Thyroid gland (tissue), 4 donors: ENCODE data around the gene OTOA.

Experiments used
- POLR2A ChIP-seq, 2 donors: fragments of 450-650 bp; IDR thresholded peaks; one replicate each; pipeline ENCODE4 v1.6.1; 2017; ENCODE audit warnings: antibody characterized with exemption in 2 of 2, mild to moderate bottlenecking in 2 of 2, moderate library complexity in 1 of 2
- TF ChIP-seq, protein P1 (sequence below), 6 experiments: fragments of 200-600 bp in 3 of 6; fragments of 450-650 bp in 3 of 6; sonication (generic) in 3 of 6; IDR thresholded peaks; one replicate each; pipeline ENCODE4 v1.5.1; 2016 to 2019; ENCODE audit warnings: antibody characterized with exemption in 6 of 6, mild to moderate bottlenecking in 2 of 6, inconsistent platforms in 1 of 6, moderate library complexity in 1 of 6

DNA sequence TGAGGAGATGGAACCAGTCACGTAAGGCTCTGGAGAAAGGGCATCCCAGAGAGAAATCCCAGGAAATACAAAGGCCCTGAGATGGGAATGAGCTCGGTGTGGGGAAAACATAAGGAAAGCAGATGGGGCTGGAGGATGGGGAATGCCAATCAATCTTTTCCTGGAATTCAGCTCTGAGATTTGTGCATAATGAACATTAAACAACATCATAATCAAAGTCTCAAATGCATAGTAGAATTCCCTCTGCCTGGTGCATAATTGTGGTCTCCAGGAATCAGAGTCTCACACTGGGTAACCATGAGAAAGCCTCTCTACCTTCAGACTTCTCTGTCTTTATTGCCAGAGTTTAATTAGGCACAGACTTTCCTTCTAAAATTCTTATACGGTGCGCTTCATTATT lies 30.8 kb downstream of the OTOA start:
- no peak for TF ChIP-seq POLR2A (IDR thresholded peaks at IDR 0.05)
- TF ChIP-seq, protein P1, sequence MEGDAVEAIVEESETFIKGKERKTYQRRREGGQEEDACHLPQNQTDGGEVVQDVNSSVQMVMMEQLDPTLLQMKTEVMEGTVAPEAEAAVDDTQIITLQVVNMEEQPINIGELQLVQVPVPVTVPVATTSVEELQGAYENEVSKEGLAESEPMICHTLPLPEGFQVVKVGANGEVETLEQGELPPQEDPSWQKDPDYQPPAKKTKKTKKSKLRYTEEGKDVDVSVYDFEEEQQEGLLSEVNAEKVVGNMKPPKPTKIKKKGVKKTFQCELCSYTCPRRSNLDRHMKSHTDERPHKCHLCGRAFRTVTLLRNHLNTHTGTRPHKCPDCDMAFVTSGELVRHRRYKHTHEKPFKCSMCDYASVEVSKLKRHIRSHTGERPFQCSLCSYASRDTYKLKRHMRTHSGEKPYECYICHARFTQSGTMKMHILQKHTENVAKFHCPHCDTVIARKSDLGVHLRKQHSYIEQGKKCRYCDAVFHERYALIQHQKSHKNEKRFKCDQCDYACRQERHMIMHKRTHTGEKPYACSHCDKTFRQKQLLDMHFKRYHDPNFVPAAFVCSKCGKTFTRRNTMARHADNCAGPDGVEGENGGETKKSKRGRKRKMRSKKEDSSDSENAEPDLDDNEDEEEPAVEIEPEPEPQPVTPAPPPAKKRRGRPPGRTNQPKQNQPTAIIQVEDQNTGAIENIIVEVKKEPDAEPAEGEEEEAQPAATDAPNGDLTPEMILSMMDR (IDR thresholded peaks at IDR 0.05), result no peak
